Activated B cell treated with CpG ODN at 0.5 μM for 24 hours (primary cell): ENCODE data around the gene LRP2. TPM values are rescaled to one million over a fixed set of nuclear protein-coding genes. Genes with fewer than 3 reads are reported as not detected.

ENCODE experiments used
- ATAC-seq: fragments of 200-7000 bp; cut with Tn5 transposase; one replicate; pipeline ENCODE4 v1.10.0; 2021; ENCODE audit warnings: low read depth, mild to moderate bottlenecking, moderate library complexity
- CTCF ChIA-PET: fragments of 350-600 bp; sonication (Branson Sonifier 250); formaldehyde crosslinking; loops from one replicate; lab custom pipeline; 2021; ENCODE audit warnings: antibody characterized with exemption; lab: Charles Lee
- POLR2A ChIA-PET: fragments of 350-600 bp; sonication (Branson Sonifier 250); formaldehyde crosslinking; loops from one replicate; lab custom pipeline; 2021; ENCODE audit warnings: antibody characterized with exemption; lab: Charles Lee
- DNase-seq: peaks from one replicate; pipeline ENCODE4 v3.0.0; 2022
- H3K27ac Mint-ChIP-seq: one replicate; pipeline ENCODE4 v1.8.0; 2020; ENCODE audit warnings: mixed read lengths
- H3K27me3 Mint-ChIP-seq: one replicate; pipeline ENCODE4 v1.8.0; 2021; ENCODE audit warnings: mixed read lengths
- H3K36me3 Mint-ChIP-seq: one replicate; pipeline ENCODE4 v1.8.0; 2021; ENCODE audit warnings: low read depth, mixed read lengths
- H3K4me1 Mint-ChIP-seq: one replicate; pipeline ENCODE4 v1.8.0; 2021; ENCODE audit warnings: mixed read lengths
- H3K4me3 Mint-ChIP-seq: one replicate; pipeline ENCODE4 v1.8.0; 2020; ENCODE audit warnings: mild to moderate bottlenecking, mixed read lengths
- H3K9me3 Mint-ChIP-seq: one replicate; pipeline ENCODE4 v1.8.0; 2020; ENCODE audit warnings: mixed read lengths
- CTCF ChIP-seq: fragments of 200-600 bp; IDR thresholded peaks from one replicate; pipeline ENCODE4 v1.8.0; 2022; ENCODE audit warnings: antibody characterized with exemption, mild to moderate bottlenecking
- intact Hi-C: fragments of 100-400 bp; cut with micrococcal nuclease; formaldehyde crosslinking; loops from one replicate; pipeline ENCODE4 v1.15.1; 2024
- total RNA-seq: library from RNA; stranded (reverse); gene quantifications from 2 replicates; pipeline ENCODE4 v1.2.3, GENCODE V29; 2022

Gene LRP2
- total RNA-seq, 1 donor from 2014 or later = not detected

GRCh38 chr2:169093535-169093934, 268.8 kb downstream of the LRP2 start:
- no peak for TF ChIP-seq CTCF
- no peak overlapping the region for H3K4me3 Mint-ChIP-seq
- intact Hi-C loops = no loop called here
- DNase-seq (no peak), ATAC-seq (no peak)
- ChIA-PET CTCF (interaction anchor here (1.7 kb wide), 1 partner anchor 38 kb away, joined by 4 read pairs; no protein-coding TSS in a partner anchor), POLR2A (no interaction called here)
- no peak overlapping the region for H3K27ac Mint-ChIP-seq
- H3K36me3 Mint-ChIP-seq = no peaks in the 10 kb centered on the region
- peaks cover 2% of the 10 kb centered on the region for H3K27me3 Mint-ChIP-seq
- H3K9me3 Mint-ChIP-seq = peaks cover 3% of the 10 kb centered on the region
- H3K4me1 Mint-ChIP-seq = peaks cover 23% of the 10 kb centered on the region

DNA sequence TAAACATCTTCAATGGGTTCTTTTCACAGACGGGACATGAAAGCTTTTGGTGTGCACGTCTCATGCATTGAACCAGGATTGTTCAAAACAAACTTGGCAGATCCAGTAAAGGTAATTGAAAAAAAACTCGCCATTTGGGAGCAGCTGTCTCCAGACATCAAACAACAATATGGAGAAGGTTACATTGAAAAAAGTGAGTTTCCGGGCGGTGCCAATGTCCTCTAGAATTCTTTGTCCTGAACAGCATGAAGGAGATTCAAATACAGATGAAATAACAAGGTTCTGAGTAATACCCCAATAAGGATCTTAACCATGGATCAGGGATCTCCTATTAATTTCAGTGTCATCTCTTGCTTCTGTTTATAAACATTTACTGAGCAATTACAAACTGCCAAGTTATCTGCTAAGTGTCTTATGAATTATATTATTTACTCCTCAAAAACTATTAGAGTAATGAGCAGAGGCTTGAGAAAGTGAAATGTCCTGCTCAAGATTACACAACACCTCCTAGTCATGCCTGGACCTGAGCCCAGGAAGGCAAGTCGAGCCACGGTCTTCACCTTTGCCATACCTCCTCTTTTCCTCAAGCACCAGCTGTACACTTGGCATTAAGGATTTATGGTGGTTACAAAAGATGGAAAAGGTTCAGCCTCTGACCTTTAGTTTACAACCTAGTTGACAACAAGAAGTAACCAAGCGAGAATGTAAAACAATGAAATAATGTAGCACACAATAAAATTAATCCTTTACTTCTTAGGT, 270.4 kb downstream of the LRP2 start:
- H3K36me3 Mint-ChIP-seq = no peaks in the 10 kb centered on the region
- no peak overlapping the region for H3K4me3 Mint-ChIP-seq
- peaks cover 2% of the 10 kb centered on the region for H3K27me3 Mint-ChIP-seq
- H3K27ac Mint-ChIP-seq = no peak overlapping the region
- intact Hi-C loops = no loop called here
- ATAC-seq (no peak), DNase-seq (no peak)
- H3K4me1 Mint-ChIP-seq = peaks cover 23% of the 10 kb centered on the region
- H3K9me3 Mint-ChIP-seq = no peaks in the 10 kb centered on the region
- TF ChIP-seq CTCF = no peak
- ChIA-PET POLR2A (no interaction called here), CTCF (no interaction called here)

DNA sequence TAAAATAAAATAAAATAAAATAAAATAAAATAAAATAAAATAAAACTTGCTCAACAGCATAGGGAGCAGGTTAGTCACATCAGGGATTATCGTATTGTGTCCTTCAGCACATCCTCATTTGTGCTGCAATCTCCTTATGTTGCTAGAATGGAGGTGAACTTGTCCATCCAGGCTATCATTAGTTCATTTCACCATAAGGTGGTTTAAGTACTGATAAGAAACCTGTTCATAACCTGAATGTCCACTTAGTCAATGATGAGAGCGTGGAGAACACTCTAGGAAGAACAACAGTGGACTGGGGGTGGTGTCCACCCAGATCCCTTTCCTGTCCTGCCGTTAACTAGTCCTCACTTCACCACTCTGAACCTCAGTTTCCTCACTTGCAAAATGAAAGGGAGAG, 271.1 kb downstream of the LRP2 start:
- Mint-ChIP-seq H3K9me3 (no peaks in the 10 kb centered on the region), H3K27ac (no peak overlapping the region), H3K4me1 (peaks cover 23% of the 10 kb centered on the region), H3K4me3 (no peak overlapping the region), H3K27me3 (peaks cover 2% of the 10 kb centered on the region), H3K36me3 (no peaks in the 10 kb centered on the region)
- intact Hi-C loops = no loop called here
- POLR2A ChIA-PET = no interaction called here
- DNase-seq (no peak), ATAC-seq (no peak)
- TF ChIP-seq CTCF = no peak
- CTCF ChIA-PET = no interaction called here

DNA sequence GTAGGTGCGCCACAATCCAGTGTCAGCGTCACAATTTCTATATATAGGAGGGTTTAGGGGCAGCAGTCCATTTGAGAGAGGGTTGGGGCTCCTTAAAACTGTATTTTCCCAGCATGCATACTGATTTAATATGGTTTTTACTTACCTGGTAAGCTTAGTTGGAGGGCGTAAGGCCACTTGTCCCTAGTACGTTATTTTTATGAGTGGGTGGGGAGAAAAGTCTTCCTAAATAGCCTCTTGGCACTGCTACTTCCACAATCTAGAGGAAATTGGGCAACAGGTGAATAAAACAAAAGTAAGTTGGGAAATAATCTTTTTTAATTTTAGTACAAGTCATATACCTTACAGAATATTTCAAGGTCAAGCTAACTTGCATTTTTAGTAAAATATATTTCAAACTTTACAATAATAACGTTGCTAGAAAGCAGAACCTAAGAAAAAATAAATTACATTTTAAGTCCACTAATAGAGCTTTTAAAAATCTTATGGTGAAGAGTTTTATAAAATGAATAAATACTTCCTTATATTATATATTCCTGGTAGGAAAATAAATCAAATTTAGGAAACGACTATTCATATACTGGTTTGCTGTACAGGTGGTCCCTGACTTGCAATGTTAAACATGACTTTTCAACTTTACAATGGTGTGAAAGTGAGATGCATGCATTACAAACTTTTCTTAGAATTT, 272.1 kb downstream of the LRP2 start:
- POLR2A ChIA-PET = no interaction called here
- CTCF ChIA-PET = interaction anchor here (1.2 kb wide), 1 partner anchor 20 kb away, joined by 5 read pairs; no protein-coding TSS in a partner anchor
- no peak overlapping the region for H3K4me3 Mint-ChIP-seq
- no peaks in the 10 kb centered on the region for H3K9me3 Mint-ChIP-seq
- H3K4me1 Mint-ChIP-seq = peaks cover 14% of the 10 kb centered on the region
- TF ChIP-seq CTCF = no peak
- DNase-seq (no peak), ATAC-seq (no peak)
- intact Hi-C loops = no loop called here
- H3K27ac Mint-ChIP-seq = no peak overlapping the region
- H3K27me3 Mint-ChIP-seq = peaks cover 2% of the 10 kb centered on the region
- no peaks in the 10 kb centered on the region for H3K36me3 Mint-ChIP-seq

DNA sequence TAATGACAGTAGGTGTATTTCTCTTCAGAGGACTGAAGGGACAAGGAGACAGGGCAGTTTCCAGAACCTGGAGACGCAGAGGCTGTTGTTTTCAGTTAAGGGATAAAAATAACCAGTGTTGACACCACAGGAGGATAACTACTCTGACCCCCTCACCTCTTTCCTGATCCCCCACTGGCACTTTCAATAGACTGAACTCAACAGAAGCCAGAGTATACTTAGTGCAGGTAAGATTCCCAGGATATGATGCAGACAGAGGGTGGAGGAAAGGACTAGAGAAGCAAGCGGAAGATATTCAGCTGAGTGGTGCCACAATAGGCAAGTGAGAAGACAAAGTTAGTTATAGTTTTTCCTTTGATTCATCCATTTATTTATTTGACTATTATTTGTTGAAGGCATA, 273.2 kb downstream of the LRP2 start:
- no peaks in the 10 kb centered on the region for H3K36me3 Mint-ChIP-seq
- peaks cover 8% of the 10 kb centered on the region for H3K4me1 Mint-ChIP-seq
- DNase-seq (no peak), ATAC-seq (no peak)
- no peak overlapping the region for H3K4me3 Mint-ChIP-seq
- CTCF ChIA-PET = interaction anchor here (1.2 kb wide), 1 partner anchor 21 kb away, joined by 5 read pairs; no protein-coding TSS in a partner anchor
- no peaks in the 10 kb centered on the region for H3K9me3 Mint-ChIP-seq
- intact Hi-C loops = no loop called here
- H3K27ac Mint-ChIP-seq = no peak overlapping the region
- TF ChIP-seq CTCF = no peak
- H3K27me3 Mint-ChIP-seq = peaks cover 2% of the 10 kb centered on the region
- POLR2A ChIA-PET = no interaction called here
